Mesodermal cell (in vitro differentiated cells): ENCODE results near the gene PPP6R3. TPM values are rescaled to one million over a fixed set of nuclear protein-coding genes. Genes with fewer than 3 reads are reported as not detected.

ENCODE experiments used
- H3K27ac ChIP-seq: 2 replicates; pipeline ENCODE4 v1.7.0; 2013; ENCODE audit warnings: mild to moderate bottlenecking, low read depth, low read length, moderate library complexity; ENCODE audit not compliant: severe bottlenecking
- H3K36me3 ChIP-seq: 2 replicates; pipeline ENCODE4 v1.7.1; 2013; ENCODE audit warnings: mild to moderate bottlenecking, low read length, moderate library complexity; ENCODE audit not compliant: control insufficient read depth, insufficient read depth
- H3K4me1 ChIP-seq: one replicate; pipeline ENCODE4 v1.7.1; 2013; ENCODE audit warnings: mild to moderate bottlenecking, low read length; ENCODE audit not compliant: insufficient read depth, control insufficient read depth, poor library complexity, severe bottlenecking
- H3K4me3 ChIP-seq: 2 replicates; pipeline ENCODE4 v1.7.0; 2013; ENCODE audit warnings: low read length, control low read depth, mild to moderate bottlenecking; ENCODE audit not compliant: insufficient read depth, poor library complexity, severe bottlenecking; ENCODE audit errors: extremely low read depth
- H3K9me3 ChIP-seq: 2 replicates; pipeline ENCODE4 v1.7.1; 2013; ENCODE audit warnings: mild to moderate bottlenecking, low read length, moderate library complexity; ENCODE audit not compliant: control insufficient read depth
- WGBS, 2 experiments: methylation state at CpG; one replicate each; pipeline ENCODE4 v1.1.5; 2013; ENCODE audit warnings: missing lambda C conversion rate in 2 of 2; ENCODE audit not compliant: insufficient coverage in 2 of 2; 5-methylcytosine and 5-hydroxymethylcytosine counted together
- polyA plus RNA-seq, 2 experiments: library from polyadenylated mRNA; stranded (reverse); fragments of 50-300 nt; gene quantifications; one replicate each; pipeline ENCODE4 v1.2.3, GENCODE V29; 2013

PPP6R3 gene
- 79.4 TPM for polyA plus RNA-seq (2013, experiment 1 of 2)
- 83.1 TPM for polyA plus RNA-seq (2013, experiment 2 of 2)

GRCh38 chr11:68460741-68461574 lies at the start of gene PPP6R3:
Gene PPP6R3 (plus strand): TSS chr11:68460752. CDS start chr11:68537665, 76,913 bp downstream.
- peak within 1 kb of the TSS; percentile 71 for H3K4me3 ChIP-seq
- peak within 1 kb of the TSS; percentile 97 for H3K27ac ChIP-seq
- 0% methylated on average over 60 to 71 of the region's 92 CpGs for WGBS, 2 experiments
- peaks cover 22% of the 10 kb centered on the region for H3K4me1 ChIP-seq
- peaks cover 13% of the 10 kb centered on the region for H3K36me3 ChIP-seq
- H3K9me3 ChIP-seq = no peaks in the 10 kb centered on the region

GRCh38 chr11:68411501-68411991 lies 49.0 kb upstream of the PPP6R3 start:
- no peak overlapping the region for H3K4me3 ChIP-seq
- 95 to 99% methylated on average over 15 to 17 of the region's 17 CpGs for WGBS, 2 experiments
- H3K36me3 ChIP-seq = peaks cover 80% of the 10 kb centered on the region
- no peaks in the 10 kb centered on the region for H3K4me1 ChIP-seq
- H3K9me3 ChIP-seq = no peaks in the 10 kb centered on the region
- H3K27ac ChIP-seq = no peak overlapping the region

- Histone ChIP-seq H3K4me1 (no peaks in the 10 kb centered on the region), H3K27ac (no peak overlapping the region), H3K4me3 (no peak overlapping the region), H3K36me3 (peaks cover 78% of the 10 kb centered on the region), H3K9me3 (no peaks in the 10 kb centered on the region)
- WGBS, 2 experiments = 96 to 97% methylated on average over 23 to 24 of the region's 24 CpGs
Measured at GRCh38 chr11:68412593-68413475, 47.7 kb upstream of the PPP6R3 start.

- Histone ChIP-seq H3K9me3 (no peaks in the 10 kb centered on the region), H3K4me3 (no peak overlapping the region), H3K36me3 (peaks cover 73% of the 10 kb centered on the region), H3K27ac (no peak overlapping the region), H3K4me1 (no peaks in the 10 kb centered on the region)
- WGBS, 2 experiments = 95 to 96% methylated on average over 27 of the region's 27 CpGs
Measured at GRCh38 chr11:68413591-68413999, 47.0 kb upstream of the PPP6R3 start.

- Histone ChIP-seq H3K36me3 (peaks cover 72% of the 10 kb centered on the region), H3K9me3 (no peaks in the 10 kb centered on the region), H3K4me3 (no peak overlapping the region), H3K4me1 (no peaks in the 10 kb centered on the region), H3K27ac (no peak overlapping the region)
- 95% methylated on average over 17 of the region's 19 CpGs for WGBS, 2 experiments
Measured at GRCh38 chr11:68414496-68415221, 45.9 kb upstream of the PPP6R3 start.

GRCh38 chr11:68416070-68416578 lies 44.4 kb upstream of the PPP6R3 start:
- Histone ChIP-seq H3K4me1 (no peaks in the 10 kb centered on the region), H3K9me3 (no peaks in the 10 kb centered on the region), H3K4me3 (no peak overlapping the region), H3K27ac (no peak overlapping the region), H3K36me3 (peaks cover 61% of the 10 kb centered on the region)
- WGBS, 2 experiments = 96% methylated on average over 20 to 21 of the region's 22 CpGs

GRCh38 chr11:68418648-68419047 lies 41.9 kb upstream of the PPP6R3 start:
- Histone ChIP-seq H3K27ac (no peak overlapping the region), H3K36me3 (peaks cover 40% of the 10 kb centered on the region), H3K9me3 (no peaks in the 10 kb centered on the region), H3K4me1 (no peaks in the 10 kb centered on the region), H3K4me3 (no peak overlapping the region)
- WGBS, 2 experiments = 72 to 79% methylated on average over 3 to 6 of the region's 6 CpGs

- 94 to 96% methylated on average over 5 to 7 of the region's 7 CpGs for WGBS, 2 experiments
- no peaks in the 10 kb centered on the region for H3K4me1 ChIP-seq
- no peak overlapping the region for H3K4me3 ChIP-seq
- H3K27ac ChIP-seq = no peak overlapping the region
- peaks cover 29% of the 10 kb centered on the region for H3K36me3 ChIP-seq
- no peaks in the 10 kb centered on the region for H3K9me3 ChIP-seq
Measured at GRCh38 chr11:68420171-68420570, 40.4 kb upstream of the PPP6R3 start.

- 95 to 97% methylated on average over 12 to 21 of the region's 21 CpGs for WGBS, 2 experiments
- no peak overlapping the region for H3K27ac ChIP-seq
- no peak overlapping the region for H3K4me3 ChIP-seq
- H3K9me3 ChIP-seq = peaks cover 5% of the 10 kb centered on the region
- peaks cover 47% of the 10 kb centered on the region for H3K36me3 ChIP-seq
- H3K4me1 ChIP-seq = no peaks in the 10 kb centered on the region
Measured at GRCh38 chr11:68423481-68423880, 37.1 kb upstream of the PPP6R3 start.

- H3K27ac ChIP-seq = no peak overlapping the region
- H3K36me3 ChIP-seq = peaks cover 53% of the 10 kb centered on the region
- H3K4me1 ChIP-seq = no peaks in the 10 kb centered on the region
- H3K9me3 ChIP-seq = peaks cover 6% of the 10 kb centered on the region
- H3K4me3 ChIP-seq = no peak overlapping the region
- 95 to 96% methylated on average over 14 to 19 of the region's 19 CpGs for WGBS, 2 experiments
Measured at GRCh38 chr11:68424101-68424632, 36.4 kb upstream of the PPP6R3 start.
